ENCODE results near the gene MAPT.
"Not testable (repeated sequence)": the region's sequence is repeated elsewhere in the genome, so short reads cannot be mapped to it uniquely, and the experiment has no call there.

The MAPT gene

DNA sequence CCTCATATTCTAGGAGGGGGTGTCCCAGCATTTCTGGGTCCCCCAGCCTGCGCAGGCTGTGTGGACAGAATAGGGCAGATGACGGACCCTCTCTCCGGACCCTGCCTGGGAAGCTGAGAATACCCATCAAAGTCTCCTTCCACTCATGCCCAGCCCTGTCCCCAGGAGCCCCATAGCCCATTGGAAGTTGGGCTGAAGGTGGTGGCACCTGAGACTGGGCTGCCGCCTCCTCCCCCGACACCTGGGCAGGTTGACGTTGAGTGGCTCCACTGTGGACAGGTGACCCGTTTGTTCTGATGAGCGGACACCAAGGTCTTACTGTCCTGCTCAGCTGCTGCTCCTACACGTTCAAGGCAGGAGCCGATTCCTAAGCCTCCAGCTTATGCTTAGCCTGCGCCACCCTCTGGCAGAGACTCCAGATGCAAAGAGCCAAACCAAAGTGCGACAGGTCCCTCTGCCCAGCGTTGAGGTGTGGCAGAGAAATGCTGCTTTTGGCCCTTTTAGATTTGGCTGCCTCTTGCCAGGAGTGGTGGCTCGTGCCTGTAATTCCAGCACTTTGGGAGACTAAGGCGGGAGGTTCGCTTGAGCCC lies 116.3 kb downstream of the MAPT start:
- no peak overlapping the region for H3K4me3 Mint-ChIP-seq
- no peak overlapping the region for H3K27ac Mint-ChIP-seq
- no peaks in the 10 kb centered on the region for H3K9me3 Mint-ChIP-seq
- no peaks in the 10 kb centered on the region for H3K36me3 Mint-ChIP-seq (ENCODE audit: low read depth)
- peaks cover 11% of the 10 kb centered on the region for H3K27me3 Mint-ChIP-seq (ENCODE audit: low read depth)
- TF ChIP-seq, protein P1, sequence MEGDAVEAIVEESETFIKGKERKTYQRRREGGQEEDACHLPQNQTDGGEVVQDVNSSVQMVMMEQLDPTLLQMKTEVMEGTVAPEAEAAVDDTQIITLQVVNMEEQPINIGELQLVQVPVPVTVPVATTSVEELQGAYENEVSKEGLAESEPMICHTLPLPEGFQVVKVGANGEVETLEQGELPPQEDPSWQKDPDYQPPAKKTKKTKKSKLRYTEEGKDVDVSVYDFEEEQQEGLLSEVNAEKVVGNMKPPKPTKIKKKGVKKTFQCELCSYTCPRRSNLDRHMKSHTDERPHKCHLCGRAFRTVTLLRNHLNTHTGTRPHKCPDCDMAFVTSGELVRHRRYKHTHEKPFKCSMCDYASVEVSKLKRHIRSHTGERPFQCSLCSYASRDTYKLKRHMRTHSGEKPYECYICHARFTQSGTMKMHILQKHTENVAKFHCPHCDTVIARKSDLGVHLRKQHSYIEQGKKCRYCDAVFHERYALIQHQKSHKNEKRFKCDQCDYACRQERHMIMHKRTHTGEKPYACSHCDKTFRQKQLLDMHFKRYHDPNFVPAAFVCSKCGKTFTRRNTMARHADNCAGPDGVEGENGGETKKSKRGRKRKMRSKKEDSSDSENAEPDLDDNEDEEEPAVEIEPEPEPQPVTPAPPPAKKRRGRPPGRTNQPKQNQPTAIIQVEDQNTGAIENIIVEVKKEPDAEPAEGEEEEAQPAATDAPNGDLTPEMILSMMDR (IDR thresholded peaks at IDR 0.05; ENCODE audit: unreplicated experiment in 3 of 3), result no peak
- peaks cover 10% of the 10 kb centered on the region for H3K4me1 Mint-ChIP-seq

DNA sequence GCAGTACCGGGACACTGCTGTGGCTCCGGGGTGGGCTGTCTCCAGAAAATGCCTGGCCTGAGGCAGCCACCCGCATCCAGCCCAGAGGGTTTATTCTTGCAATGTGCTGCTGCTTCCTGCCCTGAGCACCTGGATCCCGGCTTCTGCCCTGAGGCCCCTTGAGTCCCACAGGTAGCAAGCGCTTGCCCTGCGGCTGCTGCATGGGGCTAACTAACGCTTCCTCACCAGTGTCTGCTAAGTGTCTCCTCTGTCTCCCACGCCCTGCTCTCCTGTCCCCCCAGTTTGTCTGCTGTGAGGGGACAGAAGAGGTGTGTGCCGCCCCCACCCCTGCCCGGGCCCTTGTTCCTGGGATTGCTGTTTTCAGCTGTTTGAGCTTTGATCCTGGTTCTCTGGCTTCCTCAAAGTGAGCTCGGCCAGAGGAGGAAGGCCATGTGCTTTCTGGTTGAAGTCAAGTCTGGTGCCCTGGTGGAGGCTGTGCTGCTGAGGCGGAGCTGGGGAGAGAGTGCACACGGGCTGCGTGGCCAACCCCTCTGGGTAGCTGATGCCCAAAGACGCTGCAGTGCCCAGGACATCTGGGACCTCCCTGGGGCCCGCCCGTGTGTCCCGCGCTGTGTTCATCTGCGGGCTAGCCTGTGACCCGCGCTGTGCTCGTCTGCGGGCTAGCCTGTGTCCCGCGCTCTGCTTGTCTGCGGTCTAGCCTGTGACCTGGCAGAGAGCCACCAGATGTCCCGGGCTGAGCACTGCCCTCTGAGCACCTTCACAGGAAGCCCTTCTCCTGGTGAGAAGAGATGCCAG lies 117.6 kb downstream of the MAPT start:
- Mint-ChIP-seq H3K4me3 (no peak overlapping the region), H3K36me3 (ENCODE audit: low read depth) (no peaks in the 10 kb centered on the region), H3K27me3 (ENCODE audit: low read depth) (peaks cover 11% of the 10 kb centered on the region), H3K4me1 (peaks cover 10% of the 10 kb centered on the region), H3K27ac (no peak overlapping the region), H3K9me3 (no peaks in the 10 kb centered on the region)
- TF ChIP-seq, protein P1 (IDR thresholded peaks at IDR 0.05; ENCODE audit: unreplicated experiment in 3 of 3), result no peak

DNA sequence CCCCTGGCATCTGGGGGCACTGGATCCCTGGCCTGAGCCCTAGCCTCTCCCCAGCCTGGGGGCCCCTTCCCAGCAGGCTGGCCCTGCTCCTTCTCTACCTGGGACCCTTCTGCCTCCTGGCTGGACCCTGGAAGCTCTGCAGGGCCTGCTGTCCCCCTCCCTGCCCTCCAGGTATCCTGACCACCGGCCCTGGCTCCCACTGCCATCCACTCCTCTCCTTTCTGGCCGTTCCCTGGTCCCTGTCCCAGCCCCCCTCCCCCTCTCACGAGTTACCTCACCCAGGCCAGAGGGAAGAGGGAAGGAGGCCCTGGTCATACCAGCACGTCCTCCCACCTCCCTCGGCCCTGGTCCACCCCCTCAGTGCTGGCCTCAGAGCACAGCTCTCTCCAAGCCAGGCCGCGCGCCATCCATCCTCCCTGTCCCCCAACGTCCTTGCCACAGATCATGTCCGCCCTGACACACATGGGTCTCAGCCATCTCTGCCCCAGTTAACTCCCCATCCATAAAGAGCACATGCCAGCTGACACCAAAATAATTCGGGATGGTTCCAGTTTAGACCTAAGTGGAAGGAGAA lies 118.2 kb downstream of the MAPT start:
- no peaks in the 10 kb centered on the region for H3K9me3 Mint-ChIP-seq
- TF ChIP-seq, protein P1 (IDR thresholded peaks at IDR 0.05; ENCODE audit: unreplicated experiment in 3 of 3), result no peak
- peaks cover 9% of the 10 kb centered on the region for H3K27me3 Mint-ChIP-seq (ENCODE audit: low read depth)
- no peak overlapping the region for H3K4me3 Mint-ChIP-seq
- no peaks in the 10 kb centered on the region for H3K36me3 Mint-ChIP-seq (ENCODE audit: low read depth)
- peaks cover 10% of the 10 kb centered on the region for H3K4me1 Mint-ChIP-seq
- H3K27ac Mint-ChIP-seq, result no peak overlapping the region

DNA sequence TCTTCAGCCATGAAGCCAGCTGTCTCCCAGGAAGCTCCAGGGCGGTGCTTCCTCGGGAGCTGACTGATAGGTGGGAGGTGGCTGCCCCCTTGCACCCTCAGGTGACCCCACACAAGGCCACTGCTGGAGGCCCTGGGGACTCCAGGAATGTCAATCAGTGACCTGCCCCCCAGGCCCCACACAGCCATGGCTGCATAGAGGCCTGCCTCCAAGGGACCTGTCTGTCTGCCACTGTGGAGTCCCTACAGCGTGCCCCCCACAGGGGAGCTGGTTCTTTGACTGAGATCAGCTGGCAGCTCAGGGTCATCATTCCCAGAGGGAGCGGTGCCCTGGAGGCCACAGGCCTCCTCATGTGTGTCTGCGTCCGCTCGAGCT lies 118.8 kb downstream of the MAPT start:
- peaks cover 10% of the 10 kb centered on the region for H3K4me1 Mint-ChIP-seq
- H3K4me3 Mint-ChIP-seq, result no peak overlapping the region
- no peaks in the 10 kb centered on the region for H3K36me3 Mint-ChIP-seq (ENCODE audit: low read depth)
- H3K9me3 Mint-ChIP-seq, result no peaks in the 10 kb centered on the region
- H3K27ac Mint-ChIP-seq, result no peak overlapping the region
- TF ChIP-seq, protein P1 (IDR thresholded peaks at IDR 0.05; ENCODE audit: unreplicated experiment in 3 of 3), result no peak
- H3K27me3 Mint-ChIP-seq (ENCODE audit: low read depth), result peaks cover 7% of the 10 kb centered on the region

DNA sequence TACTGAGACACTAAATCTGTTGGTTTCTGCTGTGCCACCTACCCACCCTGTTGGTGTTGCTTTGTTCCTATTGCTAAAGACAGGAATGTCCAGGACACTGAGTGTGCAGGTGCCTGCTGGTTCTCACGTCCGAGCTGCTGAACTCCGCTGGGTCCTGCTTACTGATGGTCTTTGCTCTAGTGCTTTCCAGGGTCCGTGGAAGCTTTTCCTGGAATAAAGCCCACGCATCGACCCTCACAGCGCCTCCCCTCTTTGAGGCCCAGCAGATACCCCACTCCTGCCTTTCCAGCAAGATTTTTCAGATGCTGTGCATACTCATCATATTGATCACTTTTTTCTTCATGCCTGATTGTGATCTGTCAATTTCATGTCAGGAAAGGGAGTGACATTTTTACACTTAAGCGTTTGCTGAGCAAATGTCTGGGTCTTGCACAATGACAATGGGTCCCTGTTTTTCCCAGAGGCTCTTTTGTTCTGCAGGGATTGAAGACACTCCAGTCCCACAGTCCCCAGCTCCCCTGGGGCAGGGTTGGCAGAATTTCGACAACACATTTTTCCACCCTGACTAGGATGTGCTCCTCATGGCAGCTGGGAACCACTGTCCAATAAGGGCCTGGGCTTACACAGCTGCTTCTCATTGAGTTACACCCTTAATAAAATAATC lies 119.3 kb downstream of the MAPT start:
- Mint-ChIP-seq H3K9me3 (no peaks in the 10 kb centered on the region), H3K36me3 (ENCODE audit: low read depth) (no peaks in the 10 kb centered on the region), H3K27ac (peak overlapping the region in 1 of 3 experiments; percentile 0), H3K4me3 (no peak overlapping the region), H3K27me3 (ENCODE audit: low read depth) (peaks cover 7% of the 10 kb centered on the region), H3K4me1 (peaks cover 10% of the 10 kb centered on the region)
- TF ChIP-seq, protein P1 (IDR thresholded peaks at IDR 0.05; ENCODE audit: unreplicated experiment in 3 of 3), result no peak

DNA sequence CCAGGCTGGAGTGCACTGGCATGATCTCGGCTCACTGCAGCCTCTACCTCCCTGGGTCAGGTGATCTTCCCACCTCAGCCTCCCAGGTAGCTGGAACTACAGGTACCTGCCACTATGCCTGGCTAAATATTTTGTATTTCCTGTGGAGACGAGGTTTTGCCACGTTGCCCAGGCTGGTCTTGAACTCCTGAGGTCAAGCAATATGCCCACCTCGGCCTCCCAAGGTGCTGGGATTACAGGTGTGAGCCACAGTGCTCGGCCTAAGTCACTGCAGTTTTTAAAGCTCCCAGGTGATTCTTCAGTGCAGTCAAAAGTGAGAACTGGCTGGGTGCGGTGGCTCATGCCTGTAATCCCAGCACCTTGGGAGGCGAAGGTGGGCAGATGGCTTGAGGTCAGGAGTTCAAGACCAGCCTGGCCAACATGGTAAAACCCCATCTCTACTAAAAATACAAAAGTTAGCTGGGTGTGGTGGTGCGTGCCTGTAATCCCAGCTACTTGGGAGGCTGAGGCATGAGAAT lies 125.1 kb downstream of the MAPT start:
- not testable (repeated sequence) for H3K9me3 Mint-ChIP-seq; H3K27me3 Mint-ChIP-seq (ENCODE audit: low read depth); H3K27ac Mint-ChIP-seq; H3K4me1 Mint-ChIP-seq; H3K4me3 Mint-ChIP-seq
- peaks cover 22% of the 10 kb centered on the region for H3K36me3 Mint-ChIP-seq (ENCODE audit: low read depth)
